Measurements from ENCODE around the gene GABPB1. TPM values are rescaled to one million over a fixed set of nuclear protein-coding genes. Genes with fewer than 3 reads are reported as not detected.

The GABPB1 gene
- total RNA-seq, 1 donor from 2014 or later: 85.0 TPM

DNA sequence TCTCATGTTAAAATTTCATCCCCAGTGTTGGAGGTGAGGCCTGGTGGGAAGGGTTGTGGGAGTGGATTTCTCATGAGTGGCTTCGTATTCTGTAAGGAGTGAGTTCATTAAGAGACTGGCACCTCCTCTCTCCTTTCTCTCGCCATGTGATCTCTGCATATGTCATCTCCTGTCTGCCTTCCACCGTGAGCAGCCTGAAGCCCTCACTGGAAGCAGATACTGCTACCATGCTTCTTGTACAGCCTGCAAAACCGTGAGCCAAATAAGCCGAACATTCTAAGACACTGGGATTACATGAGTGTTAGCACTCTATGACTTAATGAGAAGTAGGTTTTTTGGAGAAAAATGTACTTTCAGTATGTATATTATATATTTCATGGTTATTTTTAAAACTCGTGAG, 6.8 kb upstream of the GABPB1 start:
- no peaks in the 10 kb centered on the region for H3K27me3 ChIP-seq (ENCODE audit: control insufficient read depth, insufficient read depth, low read length)
- FAIRE-seq (no peak), DNase-seq (ENCODE audit: low read depth) (no peak)
- H3K36me3 ChIP-seq (ENCODE audit: control insufficient read depth, insufficient read depth, low read length): peaks cover 16% of the 10 kb centered on the region
- TF ChIP-seq, protein P1, sequence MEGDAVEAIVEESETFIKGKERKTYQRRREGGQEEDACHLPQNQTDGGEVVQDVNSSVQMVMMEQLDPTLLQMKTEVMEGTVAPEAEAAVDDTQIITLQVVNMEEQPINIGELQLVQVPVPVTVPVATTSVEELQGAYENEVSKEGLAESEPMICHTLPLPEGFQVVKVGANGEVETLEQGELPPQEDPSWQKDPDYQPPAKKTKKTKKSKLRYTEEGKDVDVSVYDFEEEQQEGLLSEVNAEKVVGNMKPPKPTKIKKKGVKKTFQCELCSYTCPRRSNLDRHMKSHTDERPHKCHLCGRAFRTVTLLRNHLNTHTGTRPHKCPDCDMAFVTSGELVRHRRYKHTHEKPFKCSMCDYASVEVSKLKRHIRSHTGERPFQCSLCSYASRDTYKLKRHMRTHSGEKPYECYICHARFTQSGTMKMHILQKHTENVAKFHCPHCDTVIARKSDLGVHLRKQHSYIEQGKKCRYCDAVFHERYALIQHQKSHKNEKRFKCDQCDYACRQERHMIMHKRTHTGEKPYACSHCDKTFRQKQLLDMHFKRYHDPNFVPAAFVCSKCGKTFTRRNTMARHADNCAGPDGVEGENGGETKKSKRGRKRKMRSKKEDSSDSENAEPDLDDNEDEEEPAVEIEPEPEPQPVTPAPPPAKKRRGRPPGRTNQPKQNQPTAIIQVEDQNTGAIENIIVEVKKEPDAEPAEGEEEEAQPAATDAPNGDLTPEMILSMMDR (IDR thresholded peaks at IDR 0.05; ENCODE audit: insufficient read depth, low read length, severe bottlenecking): no peak
- no peak overlapping the region for H3K4me3 ChIP-seq (ENCODE audit: low read depth, low read length)

- Histone ChIP-seq H3K27me3 (ENCODE audit: control insufficient read depth, insufficient read depth, low read length) (no peaks in the 10 kb centered on the region), H3K4me3 (ENCODE audit: low read depth, low read length) (no peak overlapping the region), H3K36me3 (ENCODE audit: control insufficient read depth, insufficient read depth, low read length) (peaks cover 15% of the 10 kb centered on the region)
- TF ChIP-seq, protein P1 (IDR thresholded peaks at IDR 0.05; ENCODE audit: insufficient read depth, low read length, severe bottlenecking): peak; percentile 46
- DNase-seq (ENCODE audit: low read depth) (peak; percentile 33), FAIRE-seq (no peak)
Observed at GRCh38 chr15:50358845-50359244, 3.8 kb upstream of the GABPB1 start.

GRCh38 chr15:50355980-50356379, 982 bp upstream of the GABPB1 start:
- H3K4me3 ChIP-seq (ENCODE audit: low read depth, low read length): peak overlapping the region; percentile 93
- H3K36me3 ChIP-seq (ENCODE audit: control insufficient read depth, insufficient read depth, low read length): peaks cover 11% of the 10 kb centered on the region
- TF ChIP-seq, protein P1 (IDR thresholded peaks at IDR 0.05; ENCODE audit: insufficient read depth, low read length, severe bottlenecking): no peak
- no peaks in the 10 kb centered on the region for H3K27me3 ChIP-seq (ENCODE audit: control insufficient read depth, insufficient read depth, low read length)
- DNase-seq (ENCODE audit: low read depth) (no peak), FAIRE-seq (no peak)

GRCh38 chr15:50355619-50355905, 564 bp upstream of the GABPB1 start:
- Histone ChIP-seq H3K4me3 (ENCODE audit: low read depth, low read length) (peak overlapping the region; percentile 93), H3K36me3 (ENCODE audit: control insufficient read depth, insufficient read depth, low read length) (peaks cover 11% of the 10 kb centered on the region), H3K27me3 (ENCODE audit: control insufficient read depth, insufficient read depth, low read length) (no peaks in the 10 kb centered on the region)
- FAIRE-seq: no peak
- TF ChIP-seq, protein P1 (IDR thresholded peaks at IDR 0.05; ENCODE audit: insufficient read depth, low read length, severe bottlenecking): no peak
- no peak for DNase-seq (ENCODE audit: low read depth)

- H3K27me3 ChIP-seq (ENCODE audit: control insufficient read depth, insufficient read depth, low read length): no peaks in the 10 kb centered on the region
- FAIRE-seq: no peak
- peak overlapping the region; percentile 93 for H3K4me3 ChIP-seq (ENCODE audit: low read depth, low read length)
- H3K36me3 ChIP-seq (ENCODE audit: control insufficient read depth, insufficient read depth, low read length): peaks cover 7% of the 10 kb centered on the region
- TF ChIP-seq, protein P1 (IDR thresholded peaks at IDR 0.05; ENCODE audit: insufficient read depth, low read length, severe bottlenecking): no peak
- peak; percentile 84 for DNase-seq (ENCODE audit: low read depth)
Observed at GRCh38 chr15:50353975-50354837, 792 bp downstream of the GABPB1 start.
